SK-N-SH treated with all-trans-retinoic acid at 6 μM for 48 hours (cell line): ENCODE measurements around the gene AXIN1.
A peak's percentile ranks its signal among the peaks of the same experiment; 100 is the strongest.

ENCODE experiments used
- ATAC-seq: fragments of 200-7000 bp; cut with Tn5 transposase; 3 replicates; pipeline ENCODE4 v1.9.1; 2020; ENCODE audit warnings: mild to moderate bottlenecking, moderate library complexity
- ARNTL ChIP-seq: fragments of 450-650 bp; formaldehyde crosslinking; IDR thresholded peaks from 2 replicates; pipeline ENCODE4 v1.5.0; 2020; ENCODE audit warnings: low read depth, mild to moderate bottlenecking, moderate library complexity, borderline replicate concordance
- BACH2 ChIP-seq: fragments of 250-450 bp; sonication (Bioruptor Pico); IDR thresholded peaks from 2 replicates; pipeline ENCODE4 v1.9.0; 2021; ENCODE audit warnings: mild to moderate bottlenecking, borderline replicate concordance
- CSDC2 ChIP-seq: fragments of 250-450 bp; sonication (Bioruptor Pico); IDR thresholded peaks from 2 replicates; pipeline ENCODE4 v1.5.0; 2020; ENCODE audit warnings: mild to moderate bottlenecking, moderate library complexity
- ESRRG ChIP-seq: fragments of 250-450 bp; sonication (Bioruptor Pico); IDR thresholded peaks from 2 replicates; pipeline ENCODE4 v1.6.1; 2021; ENCODE audit warnings: mild to moderate bottlenecking
- GLIS3 ChIP-seq: fragments of 250-450 bp; sonication (Bioruptor Pico); IDR thresholded peaks from 2 replicates; pipeline ENCODE4 v1.5.0; 2020; ENCODE audit warnings: mild to moderate bottlenecking, moderate library complexity
- ISL1 ChIP-seq: fragments of 250-450 bp; sonication (Bioruptor Pico); IDR thresholded peaks from 2 replicates; pipeline ENCODE4 v2.1.2; 2022; ENCODE audit warnings: mild to moderate bottlenecking, moderate library complexity
- PPARA ChIP-seq: fragments of 250-450 bp; sonication (Bioruptor Pico); IDR thresholded peaks from 2 replicates; pipeline ENCODE4 v1.5.0; 2020; ENCODE audit warnings: mild to moderate bottlenecking, borderline replicate concordance
- TOX ChIP-seq: fragments of 250-450 bp; sonication (Bioruptor Pico); IDR thresholded peaks from 2 replicates; pipeline ENCODE4 v1.8.0; 2021; ENCODE audit warnings: mild to moderate bottlenecking, moderate library complexity, borderline replicate concordance
- ZC3H10 ChIP-seq: fragments of 250-450 bp; sonication (Bioruptor Pico); IDR thresholded peaks from 2 replicates; pipeline ENCODE4 v1.5.1; 2021; ENCODE audit warnings: mild to moderate bottlenecking, moderate library complexity
- ZFP3 ChIP-seq: fragments of 250-450 bp; sonication (Bioruptor Pico); IDR thresholded peaks from 2 replicates; pipeline ENCODE4 v1.5.0; 2020; ENCODE audit warnings: mild to moderate bottlenecking, moderate library complexity
- ZFP30 ChIP-seq: fragments of 450-650 bp; formaldehyde crosslinking; IDR thresholded peaks from 2 replicates; pipeline ENCODE4 v1.5.0; 2022; ENCODE audit warnings: mild to moderate bottlenecking, moderate library complexity
- ZNF70 ChIP-seq: fragments of 450-650 bp; formaldehyde crosslinking; IDR thresholded peaks from 2 replicates; pipeline ENCODE4 v1.5.0; 2020; ENCODE audit warnings: mild to moderate bottlenecking, moderate library complexity
- TF ChIP-seq, protein P1 (sequence below): fragments of 250-450 bp; sonication (Bioruptor Pico); IDR thresholded peaks from 2 replicates; pipeline ENCODE4 v1.5.1; 2020; ENCODE audit warnings: low read depth, mild to moderate bottlenecking, moderate library complexity
- TF ChIP-seq, protein P2 (sequence below): fragments of 250-450 bp; sonication (Bioruptor Pico); IDR thresholded peaks from 2 replicates; pipeline ENCODE4 v1.8.0; 2020; ENCODE audit warnings: mild to moderate bottlenecking, moderate library complexity, borderline replicate concordance
- TF ChIP-seq, protein P3 (sequence below): fragments of 250-450 bp; sonication (Bioruptor Pico); IDR thresholded peaks from 2 replicates; pipeline ENCODE4 v1.5.0; 2020; ENCODE audit warnings: mild to moderate bottlenecking, moderate library complexity
- TF ChIP-seq, protein P4 (sequence below): fragments of 250-450 bp; sonication (Bioruptor Pico); IDR thresholded peaks from 2 replicates; pipeline ENCODE4 v1.5.1; 2021; ENCODE audit warnings: mild to moderate bottlenecking, moderate library complexity
- TF ChIP-seq, protein P5 (sequence below): fragments of 250-450 bp; sonication (Bioruptor Pico); IDR thresholded peaks from 2 replicates; pipeline ENCODE4 v1.8.0; 2021; ENCODE audit warnings: low read depth, mild to moderate bottlenecking, moderate library complexity, borderline replicate concordance

The AXIN1 gene

DNA sequence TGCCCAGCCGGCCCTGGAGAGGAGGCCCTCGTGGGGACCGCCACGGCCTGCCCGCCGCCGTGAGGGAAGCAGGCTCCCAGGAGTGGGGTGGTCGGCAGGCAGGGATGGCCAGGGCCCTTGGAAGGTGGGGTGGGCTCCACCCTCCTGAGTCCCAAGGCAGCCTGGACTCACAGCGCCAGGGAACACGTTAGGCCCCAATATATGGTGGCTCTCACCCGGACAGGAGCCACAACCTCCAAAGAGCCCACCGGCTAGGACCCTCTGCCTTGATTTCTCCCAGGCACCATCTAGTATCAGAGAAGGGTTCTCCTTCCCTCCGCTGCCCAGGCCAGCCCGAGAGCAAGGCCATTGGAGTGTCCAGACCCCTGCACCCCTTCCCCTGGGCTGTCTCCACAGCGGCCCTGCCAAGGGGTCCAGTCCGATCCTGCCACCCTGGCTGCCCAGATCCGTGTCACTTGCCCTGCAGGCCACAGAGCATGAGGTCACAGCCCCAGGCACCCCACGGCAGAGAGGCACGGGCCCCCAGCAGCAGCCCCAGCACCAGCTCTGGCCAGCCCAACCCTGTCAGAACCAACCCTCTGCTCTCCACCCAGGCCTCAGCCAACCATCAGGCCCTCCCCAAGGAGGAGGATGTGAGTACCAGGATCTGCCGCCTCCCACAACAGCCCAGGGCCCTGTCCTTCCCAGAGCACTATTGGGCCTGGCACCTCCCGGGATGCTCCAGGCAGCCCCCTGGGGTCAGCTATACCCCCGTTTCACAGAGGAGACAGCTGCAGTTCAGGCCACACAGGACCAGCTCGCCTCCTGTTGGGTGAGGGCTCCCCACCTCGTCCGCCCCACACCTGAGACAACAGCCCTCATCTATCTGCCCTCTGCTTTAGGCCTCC lies 1.1 kb upstream of the AXIN1 start:
- TF ChIP-seq ARNTL (CRISPR knock-in tag) (no peak), TOX (no peak), ZNF70 (no peak), ESRRG (no peak), ZFP3 (CRISPR knock-in tag) (no peak), GLIS3 (no peak), ISL1 (no peak), CSDC2 (no peak)
- TF ChIP-seq, protein P1, sequence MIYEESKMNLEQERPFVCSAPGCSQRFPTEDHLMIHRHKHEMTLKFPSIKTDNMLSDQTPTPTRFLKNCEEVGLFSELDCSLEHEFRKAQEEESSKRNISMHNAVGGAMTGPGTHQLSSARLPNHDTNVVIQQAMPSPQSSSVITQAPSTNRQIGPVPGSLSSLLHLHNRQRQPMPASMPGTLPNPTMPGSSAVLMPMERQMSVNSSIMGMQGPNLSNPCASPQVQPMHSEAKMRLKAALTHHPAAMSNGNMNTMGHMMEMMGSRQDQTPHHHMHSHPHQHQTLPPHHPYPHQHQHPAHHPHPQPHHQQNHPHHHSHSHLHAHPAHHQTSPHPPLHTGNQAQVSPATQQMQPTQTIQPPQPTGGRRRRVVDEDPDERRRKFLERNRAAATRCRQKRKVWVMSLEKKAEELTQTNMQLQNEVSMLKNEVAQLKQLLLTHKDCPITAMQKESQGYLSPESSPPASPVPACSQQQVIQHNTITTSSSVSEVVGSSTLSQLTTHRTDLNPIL (CRISPR knock-in tag): no peak
- TF ChIP-seq, protein P2, sequence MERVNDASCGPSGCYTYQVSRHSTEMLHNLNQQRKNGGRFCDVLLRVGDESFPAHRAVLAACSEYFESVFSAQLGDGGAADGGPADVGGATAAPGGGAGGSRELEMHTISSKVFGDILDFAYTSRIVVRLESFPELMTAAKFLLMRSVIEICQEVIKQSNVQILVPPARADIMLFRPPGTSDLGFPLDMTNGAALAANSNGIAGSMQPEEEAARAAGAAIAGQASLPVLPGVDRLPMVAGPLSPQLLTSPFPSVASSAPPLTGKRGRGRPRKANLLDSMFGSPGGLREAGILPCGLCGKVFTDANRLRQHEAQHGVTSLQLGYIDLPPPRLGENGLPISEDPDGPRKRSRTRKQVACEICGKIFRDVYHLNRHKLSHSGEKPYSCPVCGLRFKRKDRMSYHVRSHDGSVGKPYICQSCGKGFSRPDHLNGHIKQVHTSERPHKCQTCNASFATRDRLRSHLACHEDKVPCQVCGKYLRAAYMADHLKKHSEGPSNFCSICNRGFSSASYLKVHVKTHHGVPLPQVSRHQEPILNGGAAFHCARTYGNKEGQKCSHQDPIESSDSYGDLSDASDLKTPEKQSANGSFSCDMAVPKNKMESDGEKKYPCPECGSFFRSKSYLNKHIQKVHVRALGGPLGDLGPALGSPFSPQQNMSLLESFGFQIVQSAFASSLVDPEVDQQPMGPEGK (CRISPR knock-in tag): no peak
- TF ChIP-seq, protein P3, sequence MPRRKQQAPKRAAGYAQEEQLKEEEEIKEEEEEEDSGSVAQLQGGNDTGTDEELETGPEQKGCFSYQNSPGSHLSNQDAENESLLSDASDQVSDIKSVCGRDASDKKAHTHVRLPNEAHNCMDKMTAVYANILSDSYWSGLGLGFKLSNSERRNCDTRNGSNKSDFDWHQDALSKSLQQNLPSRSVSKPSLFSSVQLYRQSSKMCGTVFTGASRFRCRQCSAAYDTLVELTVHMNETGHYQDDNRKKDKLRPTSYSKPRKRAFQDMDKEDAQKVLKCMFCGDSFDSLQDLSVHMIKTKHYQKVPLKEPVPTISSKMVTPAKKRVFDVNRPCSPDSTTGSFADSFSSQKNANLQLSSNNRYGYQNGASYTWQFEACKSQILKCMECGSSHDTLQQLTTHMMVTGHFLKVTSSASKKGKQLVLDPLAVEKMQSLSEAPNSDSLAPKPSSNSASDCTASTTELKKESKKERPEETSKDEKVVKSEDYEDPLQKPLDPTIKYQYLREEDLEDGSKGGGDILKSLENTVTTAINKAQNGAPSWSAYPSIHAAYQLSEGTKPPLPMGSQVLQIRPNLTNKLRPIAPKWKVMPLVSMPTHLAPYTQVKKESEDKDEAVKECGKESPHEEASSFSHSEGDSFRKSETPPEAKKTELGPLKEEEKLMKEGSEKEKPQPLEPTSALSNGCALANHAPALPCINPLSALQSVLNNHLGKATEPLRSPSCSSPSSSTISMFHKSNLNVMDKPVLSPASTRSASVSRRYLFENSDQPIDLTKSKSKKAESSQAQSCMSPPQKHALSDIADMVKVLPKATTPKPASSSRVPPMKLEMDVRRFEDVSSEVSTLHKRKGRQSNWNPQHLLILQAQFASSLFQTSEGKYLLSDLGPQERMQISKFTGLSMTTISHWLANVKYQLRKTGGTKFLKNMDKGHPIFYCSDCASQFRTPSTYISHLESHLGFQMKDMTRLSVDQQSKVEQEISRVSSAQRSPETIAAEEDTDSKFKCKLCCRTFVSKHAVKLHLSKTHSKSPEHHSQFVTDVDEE (CRISPR knock-in tag): no peak
- TF ChIP-seq, protein P4, sequence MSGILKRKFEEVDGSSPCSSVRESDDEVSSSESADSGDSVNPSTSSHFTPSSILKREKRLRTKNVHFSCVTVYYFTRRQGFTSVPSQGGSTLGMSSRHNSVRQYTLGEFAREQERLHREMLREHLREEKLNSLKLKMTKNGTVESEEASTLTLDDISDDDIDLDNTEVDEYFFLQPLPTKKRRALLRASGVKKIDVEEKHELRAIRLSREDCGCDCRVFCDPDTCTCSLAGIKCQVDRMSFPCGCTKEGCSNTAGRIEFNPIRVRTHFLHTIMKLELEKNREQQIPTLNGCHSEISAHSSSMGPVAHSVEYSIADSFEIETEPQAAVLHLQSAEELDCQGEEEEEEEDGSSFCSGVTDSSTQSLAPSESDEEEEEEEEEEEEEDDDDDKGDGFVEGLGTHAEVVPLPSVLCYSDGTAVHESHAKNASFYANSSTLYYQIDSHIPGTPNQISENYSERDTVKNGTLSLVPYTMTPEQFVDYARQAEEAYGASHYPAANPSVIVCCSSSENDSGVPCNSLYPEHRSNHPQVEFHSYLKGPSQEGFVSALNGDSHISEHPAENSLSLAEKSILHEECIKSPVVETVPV: no peak
- TF ChIP-seq, protein P5, sequence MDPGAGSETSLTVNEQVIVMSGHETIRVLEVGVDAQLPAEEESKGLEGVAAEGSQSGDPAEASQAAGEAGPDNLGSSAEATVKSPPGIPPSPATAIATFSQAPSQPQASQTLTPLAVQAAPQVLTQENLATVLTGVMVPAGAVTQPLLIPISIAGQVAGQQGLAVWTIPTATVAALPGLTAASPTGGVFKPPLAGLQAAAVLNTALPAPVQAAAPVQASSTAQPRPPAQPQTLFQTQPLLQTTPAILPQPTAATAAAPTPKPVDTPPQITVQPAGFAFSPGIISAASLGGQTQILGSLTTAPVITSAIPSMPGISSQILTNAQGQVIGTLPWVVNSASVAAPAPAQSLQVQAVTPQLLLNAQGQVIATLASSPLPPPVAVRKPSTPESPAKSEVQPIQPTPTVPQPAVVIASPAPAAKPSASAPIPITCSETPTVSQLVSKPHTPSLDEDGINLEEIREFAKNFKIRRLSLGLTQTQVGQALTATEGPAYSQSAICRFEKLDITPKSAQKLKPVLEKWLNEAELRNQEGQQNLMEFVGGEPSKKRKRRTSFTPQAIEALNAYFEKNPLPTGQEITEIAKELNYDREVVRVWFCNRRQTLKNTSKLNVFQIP: no peak
- peak; percentile 1; the same call in 2 of the 3 replicates for ATAC-seq

DNA sequence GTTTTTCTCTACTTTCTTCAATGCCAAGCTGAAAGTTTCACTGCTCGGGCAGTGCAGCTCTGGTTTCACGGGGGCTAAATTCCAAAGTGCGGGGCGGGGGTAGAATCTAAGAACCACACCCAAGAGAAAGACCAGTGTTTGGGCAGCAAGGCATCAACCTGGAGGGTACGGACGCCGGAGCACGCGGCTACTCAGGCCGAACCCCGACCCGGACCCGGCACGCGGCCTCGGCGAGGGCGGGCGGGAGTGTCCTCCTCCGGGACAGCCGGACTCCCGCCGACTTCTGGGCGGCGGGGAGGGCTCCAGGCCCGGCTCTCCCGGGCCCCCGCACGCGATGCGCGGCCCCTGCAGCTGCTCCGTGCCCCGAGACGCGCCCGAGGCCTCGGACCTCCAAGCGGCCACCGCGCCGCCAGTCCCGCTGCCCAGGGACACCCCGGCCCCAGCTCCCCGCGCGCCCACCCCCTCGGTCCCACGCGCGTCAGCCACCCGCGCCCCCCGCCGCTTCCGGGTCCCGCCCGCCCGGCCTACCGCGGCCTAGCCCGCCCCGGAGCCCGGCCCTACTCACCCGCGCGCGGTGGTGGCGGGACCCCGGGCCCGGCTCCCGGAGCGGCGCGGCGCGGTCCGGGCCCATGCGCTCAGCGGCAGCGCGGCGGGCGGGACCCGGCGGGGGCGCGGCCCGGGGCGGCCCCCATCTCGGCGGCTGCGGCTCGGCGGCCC lies 561 bp downstream of the AXIN1 start:
- ATAC-seq: no peak; the same call in 2 of the 3 replicates
- no peak for TF ChIP-seq BACH2 (CRISPR knock-in tag)

DNA sequence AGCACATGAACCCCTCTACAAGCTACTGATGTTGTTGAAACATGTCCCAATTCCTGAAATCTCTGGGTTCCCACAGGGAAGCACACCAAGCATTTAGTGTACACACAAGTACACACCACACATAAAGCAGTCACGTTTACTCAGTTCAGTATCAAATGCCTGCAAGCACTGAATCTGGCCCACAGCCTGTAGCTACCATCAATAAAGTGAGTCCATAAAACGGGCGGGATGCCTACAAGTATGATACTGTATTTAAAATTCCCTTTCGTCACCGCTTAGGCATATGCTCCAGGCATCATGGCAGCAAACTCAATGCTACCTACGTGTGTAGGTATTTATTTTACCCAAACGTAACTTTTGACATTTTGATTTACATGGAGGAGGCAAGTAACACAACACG lies 2.3 kb downstream of the AXIN1 start:
- ATAC-seq: no peak
- TF ChIP-seq ISL1 (no peak), ZFP30 (CRISPR knock-in tag) (no peak), ZNF70 (no peak), ARNTL (CRISPR knock-in tag) (no peak), ZFP3 (CRISPR knock-in tag) (no peak), TOX (no peak), ZC3H10 (no peak), PPARA (CRISPR knock-in tag) (no peak), GLIS3 (no peak)
- TF ChIP-seq, protein P5: no peak
- TF ChIP-seq, protein P3 (CRISPR knock-in tag): no peak
- TF ChIP-seq, protein P1 (CRISPR knock-in tag): no peak
